ENCODE results near the gene CPEB2. TPM values are rescaled to one million over a fixed set of nuclear protein-coding genes. Genes with fewer than 3 reads are reported as not detected.
A peak's percentile ranks its signal among the peaks of the same experiment; 100 is the strongest.

CPEB2 gene
- 10 to 100 TPM; 14.0 to 24.6 (median 18.1) TPM for polyA plus RNA-seq (ENCODE audit: insufficient read length in 3 of 3)
- long read RNA-seq, donor 1, result 0 reads
- long read RNA-seq, donor 2, full-length matches to known transcripts, result 2 of 2 reads
- long read RNA-seq, donor 2, partial matches to known transcripts, result 0 of 2 reads
- long read RNA-seq, donor 2, other reads (novel, unspliced or antisense), result 0 of 2 reads
- long read RNA-seq, donor 3, result 0 reads
- long read RNA-seq, donor 4, full-length matches to known transcripts, result 1 of 1 reads
- long read RNA-seq, donor 4, partial matches to known transcripts, result 0 of 1 reads
- long read RNA-seq, donor 4, other reads (novel, unspliced or antisense), result 0 of 1 reads
- long read RNA-seq, donor 5, result 0 reads
- long read RNA-seq, donor 6, full-length matches to known transcripts, result 2 of 8 reads
- long read RNA-seq, donor 6, partial matches to known transcripts, result 6 of 8 reads
- long read RNA-seq, donor 6, other reads (novel, unspliced or antisense), result 0 of 8 reads
- long read RNA-seq, donor 7, result 0 reads
- long read RNA-seq, donor 8, result 0 reads
- long read RNA-seq, donor 9, result 0 reads
- long read RNA-seq, donor 10, full-length matches to known transcripts, result 2 of 2 reads
- long read RNA-seq, donor 10, partial matches to known transcripts, result 0 of 2 reads
- long read RNA-seq, donor 10, other reads (novel, unspliced or antisense), result 0 of 2 reads
- long read RNA-seq, donor 11, result 0 reads
- long read RNA-seq, donor 12, partial matches to known transcripts, result 0 of 1 reads
- long read RNA-seq, donor 12, other reads (novel, unspliced or antisense), result 0 of 1 reads
- long read RNA-seq, donor 13, result 0 reads
- long read RNA-seq, donor 14, result 0 reads
- long read RNA-seq, donor 15, full-length matches to known transcripts, result 3 of 3 reads
- long read RNA-seq, donor 15, partial matches to known transcripts, result 0 of 3 reads
- long read RNA-seq, donor 15, other reads (novel, unspliced or antisense), result 0 of 3 reads
- long read RNA-seq, donor 16, full-length matches to known transcripts, result 3 of 17 reads
- long read RNA-seq, donor 16, partial matches to known transcripts, result 14 of 17 reads
- long read RNA-seq, donor 16, other reads (novel, unspliced or antisense), result 0 of 17 reads

DNA sequence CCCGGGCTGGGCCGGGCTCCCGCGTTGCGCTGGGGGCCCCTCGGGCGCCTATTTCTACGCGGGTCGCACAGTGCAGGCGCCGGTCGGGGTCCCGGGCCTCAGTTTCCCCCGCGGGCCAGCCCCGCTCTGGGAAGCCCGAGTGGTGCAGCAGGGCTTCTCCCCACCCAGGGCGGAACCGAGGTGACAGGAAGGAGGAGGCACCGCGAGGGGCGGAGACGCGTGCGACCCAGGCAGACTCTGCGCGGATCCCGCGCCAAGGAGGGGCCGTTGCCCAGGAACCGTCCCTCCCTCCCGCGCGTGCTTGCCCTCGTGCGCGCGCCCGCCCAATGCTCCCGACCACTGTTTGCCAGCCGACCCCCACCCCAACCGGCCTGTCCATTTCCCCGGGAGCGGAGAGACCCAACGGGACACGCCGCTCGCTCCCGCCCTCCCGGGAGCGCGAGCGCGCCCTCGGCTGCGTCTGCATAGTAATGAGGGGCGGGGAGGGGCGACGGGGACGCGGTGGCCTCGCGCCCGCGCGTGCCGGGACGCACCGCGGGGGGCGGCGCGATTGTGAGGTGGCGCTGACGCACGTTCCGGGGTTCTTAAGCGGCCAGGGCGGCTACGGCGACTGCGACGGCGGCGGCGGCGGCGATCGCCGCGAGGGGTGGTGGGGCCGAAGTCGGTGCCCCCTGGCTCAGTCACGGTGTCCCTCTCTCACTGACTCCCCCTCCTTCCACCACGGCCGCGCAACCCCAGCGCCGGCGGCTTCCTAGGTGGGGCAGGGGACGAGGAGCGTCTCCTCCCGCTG is at the start of gene CPEB2:
Gene CPEB2 (plus strand): TSS at position 613 of the 790 bp plus-strand sequence. CDS start 193 bp downstream, outside the sequence.
- peak; percentile 77 to 94 (median 88) for DNase-seq (ENCODE audit: extremely low read depth in 1 of 11, low read depth in 9 of 11, low spot score in 4 of 11)

DNA sequence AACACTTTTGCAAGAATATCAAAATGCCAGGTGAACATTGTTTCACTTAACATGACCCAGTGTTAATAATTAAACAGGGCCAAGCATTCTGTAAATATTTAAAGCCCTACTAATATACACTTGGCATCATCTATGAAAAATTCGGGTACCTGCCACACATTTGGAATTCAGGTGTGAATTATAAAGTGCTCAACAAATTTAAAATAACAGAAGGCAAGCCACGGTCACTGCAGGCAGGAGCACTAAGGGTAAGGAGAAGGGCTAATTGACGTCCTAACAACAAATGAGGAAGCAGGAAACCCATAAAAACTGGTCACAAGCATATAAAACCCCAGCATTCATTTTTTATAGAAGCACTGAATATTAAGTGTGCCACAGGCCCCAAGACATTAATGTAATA is 43.8 kb upstream of the CPEB2 start:
- no peak for DNase-seq (ENCODE audit: extremely low read depth in 1 of 11, low read depth in 9 of 11, low spot score in 4 of 11)

DNA sequence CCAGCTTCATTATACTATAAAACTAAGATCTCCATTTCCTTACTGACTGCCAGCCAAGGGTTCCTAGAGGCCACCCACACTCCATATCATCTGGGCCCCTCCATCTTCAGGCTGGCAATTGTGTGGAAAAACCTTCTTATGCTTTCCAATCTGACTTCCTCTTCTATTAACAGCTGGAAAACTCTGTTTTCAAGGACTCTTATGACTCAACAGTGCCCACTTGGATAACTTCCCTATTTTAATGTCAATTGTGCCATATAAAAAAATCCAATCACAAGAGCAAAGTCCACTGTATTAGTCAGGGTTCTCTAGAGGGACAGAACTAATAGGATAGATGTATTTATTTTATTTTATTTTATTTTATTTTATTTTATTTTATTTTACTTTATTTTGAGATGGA is 41.0 kb upstream of the CPEB2 start:
- no peak for DNase-seq (ENCODE audit: extremely low read depth in 1 of 11, low read depth in 9 of 11, low spot score in 4 of 11)

DNA sequence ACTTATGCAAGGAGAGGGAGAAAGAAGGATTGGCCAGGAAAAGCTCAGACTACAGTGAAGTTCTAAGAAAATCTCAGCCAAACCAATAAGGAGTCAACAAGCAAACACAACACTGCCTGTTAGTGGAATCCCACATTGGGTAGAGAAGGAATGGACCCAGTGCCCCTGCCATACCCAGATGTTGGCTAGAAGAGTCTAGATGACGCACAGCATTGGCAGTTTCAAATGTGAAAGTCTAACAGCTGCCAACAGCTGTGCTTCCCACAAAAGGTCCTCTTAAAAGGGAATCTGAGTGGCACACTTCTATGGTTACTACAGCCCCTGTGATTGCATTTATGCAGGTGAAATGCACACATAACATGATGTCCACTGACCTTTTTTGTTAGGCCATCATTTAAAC is 37.2 kb upstream of the CPEB2 start:
- DNase-seq (ENCODE audit: extremely low read depth in 1 of 11, low read depth in 9 of 11, low spot score in 4 of 11), result no peak

DNA sequence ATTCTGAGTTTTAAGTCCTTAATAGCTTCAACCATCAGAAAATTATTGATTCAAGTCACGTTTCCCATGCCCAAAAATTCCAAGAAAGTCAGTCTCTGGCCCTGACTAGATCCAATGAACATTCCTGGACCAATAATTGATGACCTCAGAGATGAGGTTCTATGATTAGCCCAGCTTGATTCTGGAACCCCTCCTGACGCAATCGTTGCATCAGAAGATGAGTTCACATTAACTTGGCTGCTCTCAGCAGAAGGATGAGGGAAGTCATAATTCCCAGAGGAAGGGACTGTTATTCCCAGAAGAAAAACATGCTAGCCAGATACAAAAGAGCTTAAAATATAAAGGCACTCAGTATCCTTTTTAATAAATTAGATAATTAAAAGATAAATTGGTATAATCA is 34.3 kb upstream of the CPEB2 start:
- DNase-seq (ENCODE audit: extremely low read depth in 1 of 11, low read depth in 9 of 11, low spot score in 4 of 11), result no peak

DNA sequence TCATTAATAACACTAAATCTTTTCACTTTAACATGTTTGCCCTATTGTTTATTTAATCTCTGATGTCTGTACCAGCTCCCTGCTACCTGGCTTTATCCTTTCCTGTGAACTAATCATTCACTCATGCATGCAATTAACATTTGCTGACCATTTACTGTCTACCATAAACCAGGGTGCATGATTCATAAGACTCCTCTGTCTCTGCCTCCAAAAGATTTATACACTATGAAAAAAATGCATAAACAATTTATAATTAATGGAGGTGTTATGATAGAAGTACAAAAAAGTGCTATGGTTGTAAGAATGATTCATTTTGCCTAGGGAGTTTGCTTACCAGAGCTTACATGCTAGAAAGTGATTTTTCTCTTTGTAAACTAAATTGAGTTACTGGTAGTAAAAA is 24.5 kb upstream of the CPEB2 start:
- no peak for DNase-seq (ENCODE audit: extremely low read depth in 1 of 11, low read depth in 9 of 11, low spot score in 4 of 11)

DNA sequence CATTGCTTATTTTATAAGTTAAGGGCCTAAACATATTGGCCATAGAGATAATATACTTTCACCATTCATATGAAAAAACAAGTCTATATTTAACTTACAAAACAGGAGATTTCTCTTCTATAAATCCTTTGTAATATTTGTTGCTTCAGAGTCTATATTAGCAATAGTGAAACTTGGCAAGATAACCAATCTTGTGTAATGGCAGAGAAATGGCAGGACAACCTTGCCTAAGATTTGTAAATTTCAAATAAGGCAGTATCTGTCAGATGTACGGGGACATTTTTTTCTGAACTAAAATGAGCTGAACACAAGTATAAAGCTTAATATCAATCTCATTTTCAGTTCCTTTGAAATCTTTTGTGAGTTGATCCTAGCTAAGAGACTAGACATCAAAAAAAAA is 17.8 kb upstream of the CPEB2 start:
- no peak for DNase-seq (ENCODE audit: extremely low read depth in 1 of 11, low read depth in 9 of 11, low spot score in 4 of 11)

DNA sequence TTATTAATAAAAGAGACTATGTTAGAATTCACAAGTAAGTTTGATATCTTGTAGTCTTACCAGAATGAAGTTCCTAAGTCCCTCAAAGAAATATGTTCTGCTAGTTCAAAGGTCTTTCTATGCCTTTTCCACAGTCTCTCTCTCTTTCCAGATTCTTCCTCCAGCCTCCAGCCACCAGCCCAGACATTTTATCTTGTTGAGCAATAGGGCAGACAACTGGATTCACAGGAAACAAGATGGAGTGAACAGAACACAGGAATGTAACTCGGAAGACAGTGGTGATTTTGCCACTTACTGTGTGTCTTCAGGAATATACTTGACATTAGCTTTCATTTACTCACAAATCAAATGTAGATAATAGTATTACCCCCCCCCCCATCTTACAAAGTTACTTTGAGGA is 17.1 kb upstream of the CPEB2 start:
- no peak for DNase-seq (ENCODE audit: extremely low read depth in 1 of 11, low read depth in 9 of 11, low spot score in 4 of 11)

DNA sequence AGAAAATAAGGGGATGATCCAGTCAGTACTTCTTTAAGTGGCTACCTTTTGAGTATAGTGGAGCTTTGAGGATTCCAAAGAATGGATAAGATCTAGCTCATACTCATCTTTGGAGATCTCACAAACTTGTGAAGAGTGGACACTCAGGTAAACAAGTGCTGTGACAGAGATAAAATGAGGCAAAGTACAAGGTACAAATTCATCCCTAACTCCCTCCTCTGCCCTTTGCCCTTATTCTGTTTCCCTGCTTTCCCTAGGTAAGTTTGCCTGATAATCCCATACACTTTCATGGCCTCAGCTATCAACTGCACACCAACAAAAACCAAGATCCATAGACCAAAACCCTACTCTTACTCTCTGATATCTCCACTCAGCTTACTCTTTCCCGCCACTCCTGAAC is 16.4 kb upstream of the CPEB2 start:
- no peak for DNase-seq (ENCODE audit: extremely low read depth in 1 of 11, low read depth in 9 of 11, low spot score in 4 of 11)

DNA sequence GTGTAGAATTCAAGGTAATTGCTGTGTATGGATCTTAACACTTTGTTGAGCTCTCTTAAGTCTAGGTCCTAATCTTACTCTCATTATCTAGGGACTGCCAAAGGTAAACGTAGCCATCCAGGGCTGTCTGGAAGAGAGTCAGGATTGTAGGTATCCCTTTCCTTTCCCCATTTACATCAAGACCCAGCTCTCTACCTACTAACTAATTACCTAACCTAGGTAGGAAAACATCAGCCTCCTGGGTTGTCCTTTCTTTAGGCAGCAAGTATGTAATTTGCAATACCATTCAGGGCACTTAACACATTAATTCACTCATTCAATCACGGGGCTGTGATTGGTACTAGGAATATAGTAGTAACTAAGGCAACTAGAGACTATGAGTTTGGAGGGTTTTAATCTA is 15.2 kb upstream of the CPEB2 start:
- DNase-seq (ENCODE audit: extremely low read depth in 1 of 11, low read depth in 9 of 11, low spot score in 4 of 11), result no peak

DNA sequence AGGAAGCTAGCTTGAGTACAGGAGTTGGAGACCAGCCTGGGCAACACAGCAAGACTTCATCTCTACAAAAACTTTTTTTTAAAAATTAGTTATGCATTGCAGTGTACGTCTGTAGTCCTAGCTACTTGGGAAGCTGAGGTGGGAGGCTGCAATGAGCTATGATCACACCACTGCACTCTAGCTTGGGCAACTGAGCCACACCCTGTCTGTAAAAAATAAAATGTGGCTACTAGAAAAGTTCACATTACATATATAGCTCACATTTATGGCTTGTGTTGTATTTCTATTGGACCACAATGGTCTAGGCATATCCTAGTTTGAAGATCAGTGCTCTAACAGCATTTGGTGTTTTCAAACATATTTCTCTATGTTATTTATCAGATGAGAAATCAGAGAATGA is 11.8 kb upstream of the CPEB2 start:
- no peak for DNase-seq (ENCODE audit: extremely low read depth in 1 of 11, low read depth in 9 of 11, low spot score in 4 of 11)

DNA sequence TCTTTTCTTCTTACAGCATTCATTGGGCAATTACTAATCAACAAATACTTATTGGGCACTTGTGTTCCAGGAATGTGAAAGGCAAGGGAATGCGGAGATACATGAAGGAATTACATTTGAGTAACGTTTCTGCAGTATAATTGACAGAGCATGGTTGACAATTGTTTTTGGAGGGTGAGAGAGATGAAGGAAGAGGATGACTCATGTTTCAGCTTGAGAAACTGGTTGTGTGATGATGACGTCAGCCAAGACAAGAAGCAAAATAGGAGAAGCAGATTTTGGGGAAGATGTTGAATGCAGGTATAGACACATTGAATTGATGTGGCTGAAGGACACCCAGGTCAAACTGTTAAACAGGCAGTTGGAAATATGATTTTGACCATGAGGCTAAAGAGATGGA is 8.0 kb upstream of the CPEB2 start:
- DNase-seq (ENCODE audit: extremely low read depth in 1 of 11, low read depth in 9 of 11, low spot score in 4 of 11), result no peak

DNA sequence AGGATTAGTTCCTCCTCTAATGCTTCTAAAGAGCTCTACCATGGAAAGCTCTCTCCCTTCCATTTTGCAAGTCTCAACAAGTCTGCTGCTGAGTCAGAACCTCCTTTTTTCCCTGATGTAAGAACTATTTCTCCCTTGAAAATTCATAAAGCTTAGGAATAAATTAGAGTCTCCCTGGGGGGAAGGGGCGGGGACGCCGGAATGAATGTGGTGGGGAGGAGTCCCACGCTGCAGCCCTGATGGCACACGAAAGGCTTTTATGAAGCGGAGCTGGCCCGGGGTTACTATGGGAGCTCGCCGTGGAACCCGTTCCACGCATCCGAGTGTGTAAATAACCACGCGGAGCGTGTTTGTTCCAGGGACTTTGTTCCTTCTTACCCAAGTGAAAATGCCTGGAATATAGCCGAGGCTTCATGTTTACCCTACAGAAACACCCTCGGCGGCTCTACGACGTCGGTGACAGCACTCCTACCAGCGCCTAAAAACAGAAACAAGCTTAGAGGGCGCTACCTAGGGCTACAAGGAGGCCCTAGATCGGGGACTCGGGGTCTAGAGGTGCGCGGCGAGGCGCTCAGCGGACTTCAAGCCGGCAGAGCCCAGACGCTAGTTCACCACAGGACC is 923 bp upstream of the CPEB2 start:
- peak in 10 of 11 donors; percentile 23 to 59 (median 44) for DNase-seq (ENCODE audit: extremely low read depth in 1 of 11, low read depth in 9 of 11, low spot score in 4 of 11)

DNA sequence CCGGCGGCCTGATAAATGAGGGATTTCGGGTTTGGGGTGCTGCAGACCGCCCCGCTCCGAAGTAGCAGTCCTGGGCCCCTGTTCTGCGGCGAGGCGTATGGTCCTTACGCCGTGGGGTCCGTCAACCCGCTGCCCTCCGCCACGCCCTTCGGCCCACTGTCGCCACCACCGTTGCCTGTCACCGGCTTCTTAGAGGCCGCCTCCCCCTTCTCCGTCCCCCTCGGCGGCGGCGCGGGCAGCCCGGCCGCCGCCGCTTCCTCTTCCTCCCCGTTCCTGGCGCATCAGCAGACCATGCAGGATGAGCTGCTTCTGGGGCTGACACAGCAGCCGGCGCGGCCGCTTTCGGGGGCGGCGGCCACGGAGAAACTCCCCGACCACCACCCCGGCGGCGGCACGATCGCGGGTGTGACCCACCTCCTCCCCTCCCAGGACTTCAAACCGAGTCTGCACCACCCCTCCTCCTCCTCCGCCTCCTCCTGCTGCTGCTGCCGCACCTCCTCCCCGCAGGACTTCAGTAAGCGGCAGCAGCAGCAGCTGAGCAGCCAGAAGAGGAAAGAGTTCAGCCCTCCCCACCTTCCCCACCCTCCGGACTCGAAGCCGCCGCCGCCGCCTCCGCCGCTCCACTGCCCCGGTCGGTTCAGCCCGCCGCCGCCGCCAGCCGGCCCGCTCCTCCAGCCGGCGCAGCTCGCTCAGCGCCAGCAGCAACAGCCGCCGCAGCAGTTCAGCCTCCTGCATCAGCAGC is 549 bp downstream of the CPEB2 start:
- DNase-seq (ENCODE audit: extremely low read depth in 1 of 11, low read depth in 9 of 11, low spot score in 4 of 11), result peak in 10 of 11 donors; percentile 39 to 59 (median 48)

DNA sequence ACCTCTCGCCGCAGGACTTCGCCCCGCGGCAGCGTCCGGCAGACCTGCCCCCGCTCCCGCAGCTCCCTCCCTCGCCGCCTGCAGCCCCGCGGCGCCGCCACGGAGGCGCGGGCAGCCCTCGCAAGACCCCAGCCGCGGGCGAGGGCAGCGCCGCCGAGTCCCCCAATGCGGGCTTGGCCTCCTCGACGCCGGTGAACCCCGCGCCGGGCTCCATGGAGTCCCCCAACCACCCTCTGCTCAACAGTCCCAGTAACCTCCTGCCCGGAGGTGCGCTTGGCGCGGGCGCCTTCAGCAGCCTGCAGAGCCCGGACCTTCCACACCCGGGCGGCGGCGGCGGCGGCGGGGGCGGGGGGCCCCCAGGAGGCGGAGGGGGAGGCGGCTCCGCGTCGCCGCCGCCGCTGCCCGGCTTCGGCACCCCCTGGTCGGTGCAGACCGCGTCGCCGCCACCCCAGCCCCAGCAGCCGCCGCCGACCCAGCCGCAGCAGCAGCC is 1.2 kb downstream of the CPEB2 start:
- peak in 7 of 11 donors; percentile 14 to 35 (median 22) for DNase-seq (ENCODE audit: extremely low read depth in 1 of 11, low read depth in 9 of 11, low spot score in 4 of 11)

DNA sequence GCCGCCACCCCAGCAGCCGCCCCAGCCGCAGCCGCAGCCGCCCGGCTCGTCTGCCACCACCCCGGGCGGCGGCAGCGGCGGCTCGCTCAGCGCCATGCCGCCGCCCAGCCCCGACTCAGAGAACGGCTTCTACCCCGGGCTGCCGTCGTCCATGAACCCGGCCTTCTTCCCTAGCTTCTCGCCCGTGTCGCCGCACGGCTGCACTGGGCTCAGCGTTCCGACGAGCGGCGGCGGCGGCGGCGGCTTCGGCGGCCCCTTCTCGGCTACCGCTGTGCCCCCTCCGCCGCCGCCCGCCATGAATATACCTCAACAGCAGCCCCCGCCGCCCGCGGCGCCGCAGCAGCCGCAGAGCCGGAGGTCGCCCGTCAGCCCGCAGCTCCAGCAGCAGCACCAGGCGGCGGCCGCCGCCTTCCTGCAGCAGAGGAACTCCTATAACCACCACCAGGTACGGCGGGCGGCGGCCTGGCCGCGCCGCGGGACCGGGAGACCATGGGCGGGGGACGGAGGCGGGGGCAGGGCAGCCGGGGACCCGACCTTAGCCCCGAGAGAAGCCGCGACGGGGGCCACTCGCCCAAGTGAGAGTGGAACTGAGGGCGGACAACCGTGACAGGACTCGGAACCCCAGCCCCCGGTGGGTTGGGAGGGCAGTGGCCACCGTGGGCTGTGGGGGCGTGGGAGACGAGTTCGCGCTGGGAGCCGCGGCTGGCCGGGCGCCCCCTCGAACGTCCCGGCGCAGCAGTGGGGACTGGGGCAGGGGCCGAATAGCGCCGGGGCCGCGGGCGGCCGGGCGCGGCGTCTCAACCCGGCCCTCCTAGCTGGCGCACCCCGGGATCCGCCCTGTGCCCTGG is 1.8 kb downstream of the CPEB2 start:
- DNase-seq (ENCODE audit: extremely low read depth in 1 of 11, low read depth in 9 of 11, low spot score in 4 of 11), result peak in 6 of 11 donors; percentile 12 to 20 (median 13)
